GM19438 (cell line): ENCODE measurements around the gene SLC35E3.
"Not testable (repeated sequence)": the region's sequence is repeated elsewhere in the genome, so short reads cannot be mapped to it uniquely, and the experiment has no call there.

ENCODE experiments used
- ATAC-seq: cut with Tn5 transposase; IDR thresholded peaks from one replicate; pipeline ENCODE4 v1.9.1; 2021; ENCODE audit warnings: low read depth; ENCODE audit not compliant: unreplicated experiment

Gene SLC35E3

GRCh38 chr12:68810027-68810389 lies 64.0 kb downstream of the SLC35E3 start:
- ATAC-seq = not testable (repeated sequence)

DNA sequence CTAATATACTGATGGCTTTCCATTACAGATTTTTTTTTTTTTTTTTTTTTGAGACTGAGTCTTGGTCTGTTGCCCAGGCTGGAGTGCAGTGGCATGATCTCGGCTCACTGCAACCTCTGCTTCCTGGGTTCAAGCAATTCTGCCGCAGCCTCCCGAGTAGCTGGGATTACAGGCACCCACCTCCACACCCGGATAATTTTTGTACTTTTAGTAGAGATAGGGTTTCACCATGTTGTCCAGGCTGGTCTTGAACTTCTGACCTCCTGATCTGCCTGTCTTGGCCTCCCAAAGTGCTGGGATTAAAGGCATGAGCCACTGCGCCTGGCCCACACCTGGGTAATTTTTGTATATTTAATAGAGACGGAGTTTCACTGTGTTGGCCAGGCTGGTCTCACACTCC lies 65.6 kb downstream of the SLC35E3 start:
- ATAC-seq = not testable (repeated sequence)

DNA sequence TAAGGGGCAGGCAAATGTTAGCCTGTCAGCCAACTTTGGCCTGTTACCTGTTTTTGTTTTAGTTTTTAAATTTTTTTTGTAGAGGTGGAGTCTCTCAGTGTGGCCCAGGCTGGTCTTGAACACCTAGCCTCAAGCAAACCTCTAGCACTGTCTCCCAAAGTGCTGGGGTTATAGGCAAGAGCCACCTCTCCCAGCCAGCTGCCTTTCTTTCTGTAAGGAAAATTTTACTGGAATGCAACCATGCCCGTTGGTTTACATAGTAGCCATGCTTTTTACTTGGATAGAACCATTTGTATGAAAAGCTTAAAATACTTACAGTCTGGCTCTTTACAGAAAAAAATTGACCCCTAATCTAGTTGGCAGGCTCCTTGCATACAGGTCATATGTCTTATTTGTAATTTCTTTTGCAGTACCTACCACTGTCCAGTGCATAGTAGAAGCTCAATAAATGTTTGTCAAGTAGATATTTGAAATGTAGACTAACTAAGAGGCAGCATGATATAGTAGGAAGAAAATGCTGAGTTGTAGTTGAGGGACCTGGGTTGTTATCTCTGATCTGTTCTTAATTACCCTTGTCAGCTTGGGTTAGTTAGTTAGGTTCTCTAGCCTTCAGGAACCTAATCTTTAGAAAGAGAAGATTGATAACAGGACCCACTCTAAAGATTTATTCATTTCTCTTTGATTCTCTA lies 66.7 kb downstream of the SLC35E3 start:
- no peak for ATAC-seq

- no peak for ATAC-seq
These were observed 67.2 kb downstream of the SLC35E3 start for GRCh38 chr12:68813242-68813593.

- ATAC-seq = no peak
These were observed 68.7 kb downstream of the SLC35E3 start for GRCh38 chr12:68814490-68815231.

DNA sequence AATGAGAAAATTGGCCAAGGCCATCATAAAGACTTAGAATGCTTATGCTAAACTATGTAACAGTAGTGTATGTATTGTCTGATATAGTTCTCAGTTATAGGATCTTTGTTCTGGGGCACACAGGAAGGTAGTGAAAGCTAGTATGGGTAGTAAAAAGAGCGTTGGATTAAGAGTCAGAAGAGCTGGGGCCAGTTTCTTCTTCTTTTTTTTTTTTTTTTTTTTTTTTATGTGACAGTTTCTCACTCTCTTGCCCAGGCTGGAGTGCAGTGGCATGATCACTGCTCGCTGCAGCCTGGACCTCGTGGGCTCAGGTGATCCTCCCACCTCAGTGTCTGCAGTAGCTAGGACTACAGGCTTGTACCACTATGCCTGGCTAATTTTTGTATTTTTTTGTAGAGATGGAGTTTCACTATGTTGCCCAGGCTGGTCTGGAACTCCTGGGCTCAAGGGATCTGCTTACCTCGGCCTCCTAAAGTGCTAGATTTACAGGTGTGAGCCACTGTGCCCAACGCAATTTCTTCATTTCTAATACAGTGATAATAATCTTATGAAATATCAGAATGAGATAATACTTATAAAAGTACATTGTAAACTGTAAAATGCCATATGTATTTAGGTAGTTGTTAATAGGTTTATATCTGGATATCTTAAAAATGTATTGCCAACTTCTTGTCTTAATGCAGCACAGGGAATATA lies 69.4 kb downstream of the SLC35E3 start:
- no peak for ATAC-seq

DNA sequence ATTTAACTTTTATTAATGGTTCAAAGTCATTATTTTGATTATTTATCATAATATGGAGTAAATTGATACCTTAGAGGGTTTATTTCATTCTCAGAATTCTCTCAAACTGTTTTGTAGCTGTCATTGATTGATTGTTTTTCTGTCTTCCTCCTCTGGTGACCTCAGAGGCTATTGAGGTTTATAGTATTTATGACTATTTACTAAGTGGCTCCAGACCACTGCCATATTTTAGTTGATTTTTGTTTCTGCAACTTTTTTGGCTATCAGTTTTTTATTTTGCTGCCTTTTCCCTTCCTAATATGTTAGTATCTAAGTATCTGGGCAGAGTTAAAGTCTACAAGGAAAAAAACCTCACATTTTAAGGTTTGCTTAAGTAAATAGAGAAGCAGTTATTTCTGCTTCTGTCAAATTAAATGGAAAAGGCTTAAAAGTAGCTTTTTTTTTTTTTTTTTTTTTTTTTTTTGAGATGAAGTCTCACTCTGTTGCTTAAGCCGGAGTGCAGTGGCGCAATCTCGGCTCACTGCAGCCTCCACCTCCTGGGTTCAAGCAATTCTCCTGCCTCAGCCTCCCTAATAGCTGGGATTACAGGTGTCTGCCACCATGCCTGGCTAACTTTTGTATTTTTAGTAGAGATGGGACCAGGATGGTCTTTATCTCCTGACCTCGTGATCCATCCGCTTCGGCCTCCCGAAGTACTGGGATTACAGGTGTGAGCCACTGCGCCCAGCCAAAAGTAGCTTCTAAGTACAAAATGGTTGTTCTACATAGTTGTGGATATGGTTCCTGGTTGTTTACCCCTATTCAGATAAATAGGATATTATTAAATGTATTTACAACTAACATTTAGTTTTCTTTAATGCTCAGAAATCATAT lies 70.2 kb downstream of the SLC35E3 start:
- ATAC-seq = no peak

DNA sequence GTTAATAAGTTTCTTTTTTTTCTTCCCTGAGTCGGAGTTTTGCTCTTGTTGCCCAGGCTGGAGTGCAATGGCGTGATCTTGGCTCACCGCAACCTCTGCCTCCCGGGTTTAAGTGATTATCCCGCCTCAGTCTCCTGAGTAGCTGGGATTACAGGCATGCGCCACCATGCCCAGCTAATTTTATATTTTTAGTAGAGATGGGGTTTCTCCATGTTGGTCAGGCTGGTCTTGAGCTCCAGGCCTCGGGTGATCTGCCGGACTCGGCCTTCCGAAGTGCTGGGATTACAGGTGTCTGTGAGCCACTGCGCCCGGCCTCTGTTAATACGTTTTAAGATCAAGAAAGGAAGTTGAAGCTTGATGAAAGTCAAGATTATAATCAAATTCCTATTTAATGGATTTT lies 73.5 kb downstream of the SLC35E3 start:
- ATAC-seq = not testable (repeated sequence)

DNA sequence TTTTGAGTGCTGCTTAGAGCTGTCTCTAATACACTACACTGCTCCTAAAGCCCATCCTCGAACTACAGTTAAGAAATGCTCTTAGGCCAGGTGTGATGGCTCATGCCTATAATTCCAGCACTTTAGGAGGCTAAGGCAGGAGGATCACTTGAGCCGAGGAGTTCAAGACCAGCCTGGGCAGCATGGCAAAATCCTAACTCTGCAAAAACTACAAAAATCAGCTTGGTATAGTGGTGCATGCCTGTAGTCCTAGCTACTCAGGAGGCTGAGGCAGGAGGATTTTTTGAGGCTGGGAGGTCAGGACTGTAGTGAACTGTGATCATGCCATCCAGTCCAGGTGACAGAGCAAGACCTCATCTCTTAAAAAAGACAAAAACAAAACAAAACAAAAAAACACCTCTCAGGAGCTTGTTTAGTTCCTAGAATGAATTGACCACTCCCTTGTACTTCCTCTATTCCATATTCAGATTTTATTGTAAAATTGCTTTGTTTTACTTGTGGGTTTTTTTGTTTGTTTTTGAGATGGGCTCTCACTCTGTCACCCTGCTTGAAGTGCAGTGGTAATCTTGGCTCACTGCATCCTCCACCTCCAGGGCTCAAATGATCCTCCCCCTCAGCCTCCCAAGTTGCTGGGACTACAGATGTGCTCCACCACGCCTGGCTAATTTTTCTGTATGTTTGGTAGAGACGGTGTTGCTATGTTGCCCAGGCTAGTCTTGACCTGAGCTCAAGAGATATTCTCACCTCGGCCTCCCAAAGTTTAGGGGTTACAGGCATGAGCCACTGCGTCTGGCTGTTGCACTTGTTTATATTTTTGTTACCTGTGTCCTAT lies 75.6 kb downstream of the SLC35E3 start:
- no peak for ATAC-seq

- ATAC-seq = no peak
These were observed 77.7 kb downstream of the SLC35E3 start for GRCh38 chr12:68823696-68824095.

DNA sequence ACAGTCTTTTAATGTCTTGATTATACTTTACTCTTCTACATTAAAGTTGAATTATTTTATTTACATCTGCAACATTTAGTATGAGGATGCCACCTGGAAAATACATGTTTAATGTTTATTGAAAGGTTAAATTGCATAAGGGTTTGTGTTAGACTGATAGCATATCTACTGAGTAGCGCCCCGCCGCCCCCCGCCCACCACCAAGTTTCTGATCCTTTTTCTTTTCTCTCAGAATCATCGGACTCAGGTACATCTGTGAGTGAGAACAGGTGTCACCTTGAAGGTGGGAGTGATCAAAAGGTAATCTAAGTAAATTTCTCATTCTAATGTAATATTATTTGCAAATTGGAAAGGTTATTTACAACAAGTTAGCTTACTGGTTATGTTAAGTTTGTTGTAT lies 78.2 kb downstream of the SLC35E3 start:
- no peak for ATAC-seq

- no peak for ATAC-seq
These were observed 78.7 kb downstream of the SLC35E3 start for GRCh38 chr12:68824597-68825250.

DNA sequence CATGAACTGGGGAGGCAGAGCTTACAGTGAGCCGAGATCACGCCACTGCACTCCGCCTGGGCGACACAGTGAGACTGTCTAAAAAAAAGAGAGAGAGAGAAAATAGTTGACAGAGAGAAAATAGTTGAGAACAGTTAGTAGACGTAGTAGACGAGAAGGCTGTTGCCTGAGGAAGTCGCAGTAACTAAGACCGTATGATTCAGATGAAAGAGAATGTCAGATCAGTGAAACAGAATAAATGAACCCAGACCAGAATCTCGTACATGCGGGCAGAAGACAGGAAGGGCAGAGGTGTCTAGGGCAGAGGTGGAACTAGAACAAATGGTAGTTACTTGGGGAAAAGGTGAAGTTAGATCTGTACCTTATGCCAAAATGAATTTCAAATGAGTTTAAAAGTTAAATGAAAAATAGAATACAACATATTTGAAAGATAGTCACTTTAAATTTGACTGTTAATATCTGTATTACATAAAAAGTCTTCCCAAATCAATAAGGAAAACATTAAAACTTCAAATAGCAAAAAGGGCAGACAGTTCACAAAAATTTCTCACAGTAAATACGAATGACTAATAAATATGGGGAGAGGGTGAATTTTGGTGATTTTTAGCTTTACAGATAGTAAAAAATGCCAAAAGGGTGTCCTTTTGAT lies 79.7 kb downstream of the SLC35E3 start:
- ATAC-seq = no peak

DNA sequence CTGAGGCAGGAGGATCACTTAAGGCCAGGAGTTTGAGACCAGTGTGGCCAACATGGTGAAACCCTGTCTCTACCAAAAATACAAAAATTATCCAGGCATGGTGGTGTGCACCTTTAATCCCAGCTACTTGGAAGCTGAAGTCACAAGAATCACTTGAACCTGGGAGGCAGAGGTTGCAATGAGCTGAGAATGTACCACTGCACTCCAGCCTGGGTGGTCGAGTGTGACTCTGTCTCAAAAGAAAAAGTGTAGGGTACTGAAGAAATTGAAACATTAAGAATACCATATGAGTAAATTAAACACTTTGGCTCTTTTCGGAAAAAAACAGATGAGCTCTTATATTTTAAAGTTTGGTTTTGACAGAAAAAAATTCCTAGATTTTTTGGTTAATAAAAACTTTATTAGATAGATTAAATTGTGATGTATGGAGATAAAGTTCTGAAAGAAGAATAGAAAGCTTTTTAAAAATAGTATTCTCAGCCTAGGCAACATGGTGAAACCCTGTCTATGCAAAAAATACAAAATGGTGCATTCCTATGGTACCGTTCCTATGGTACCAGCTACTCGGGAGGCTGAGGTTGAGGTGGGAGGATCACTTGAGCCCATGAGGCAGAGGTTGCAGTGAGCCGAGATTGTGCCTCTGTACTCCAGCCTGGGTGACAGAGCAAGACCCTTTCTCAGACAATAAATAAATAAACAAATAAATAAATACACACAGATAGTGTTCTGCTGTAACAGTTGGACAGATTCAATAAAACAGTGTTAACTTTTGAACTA lies 82.1 kb downstream of the SLC35E3 start:
- ATAC-seq = no peak

- ATAC-seq = no peak
These were observed 82.7 kb downstream of the SLC35E3 start for GRCh38 chr12:68828672-68829068.
